ENCODE results near the gene NCAN.

NCAN gene

GRCh38 chr19:19179548-19180441 lies 32.0 kb upstream of the NCAN start:
- no peaks in the 10 kb centered on the region for H3K27me3 ChIP-seq (ENCODE audit: control insufficient read depth, insufficient read depth, low read length)
- no peak overlapping the region for H3K9ac ChIP-seq (ENCODE audit: low read depth, low read length)
- no peaks in the 10 kb centered on the region for H3K4me1 ChIP-seq (ENCODE audit: control insufficient read depth, insufficient read depth, low read length)
- H3K4me2 ChIP-seq (ENCODE audit: low read length) = no peak overlapping the region
- no peak overlapping the region for H3K4me3 ChIP-seq (ENCODE audit: low read length)
- no peaks in the 10 kb centered on the region for H3K9me3 ChIP-seq (replicated peaks; ENCODE audit: low read length)
- peaks cover 18% of the 10 kb centered on the region for H3K36me3 ChIP-seq (ENCODE audit: insufficient read depth, low read length)

DNA sequence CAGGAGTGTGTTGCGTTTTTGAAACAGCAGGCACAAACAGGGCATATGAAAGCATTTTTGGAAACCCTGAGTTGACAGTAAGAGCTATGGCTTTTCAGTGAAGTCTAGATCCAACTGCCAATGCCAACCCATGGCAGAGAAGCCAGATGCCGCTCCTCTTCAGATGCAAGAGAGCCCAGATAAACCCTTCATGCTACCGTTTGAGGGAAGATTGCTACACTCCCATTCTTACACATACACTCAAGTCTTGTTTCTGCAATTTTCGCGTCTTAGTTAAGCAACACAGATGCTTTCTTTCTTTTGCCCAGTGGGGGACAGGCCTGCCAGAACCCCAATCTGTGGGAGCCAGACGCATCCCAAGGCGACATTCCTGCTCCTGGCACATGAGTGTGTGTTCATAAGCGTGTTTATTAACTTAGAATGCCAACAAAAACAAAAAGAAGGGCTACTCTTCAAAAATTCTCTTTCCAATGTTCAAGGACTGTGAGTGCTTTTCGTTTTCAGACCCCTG lies 30.2 kb upstream of the NCAN start:
- Histone ChIP-seq H3K36me3 (ENCODE audit: insufficient read depth, low read length) (peaks cover 27% of the 10 kb centered on the region), H3K9ac (ENCODE audit: low read depth, low read length) (no peak overlapping the region), H3K4me2 (ENCODE audit: low read length) (no peak overlapping the region), H3K4me1 (ENCODE audit: control insufficient read depth, insufficient read depth, low read length) (no peaks in the 10 kb centered on the region), H3K27me3 (ENCODE audit: control insufficient read depth, insufficient read depth, low read length) (no peaks in the 10 kb centered on the region), H3K4me3 (ENCODE audit: low read length) (no peak overlapping the region), H3K9me3 (replicated peaks; ENCODE audit: low read length) (no peaks in the 10 kb centered on the region)

DNA sequence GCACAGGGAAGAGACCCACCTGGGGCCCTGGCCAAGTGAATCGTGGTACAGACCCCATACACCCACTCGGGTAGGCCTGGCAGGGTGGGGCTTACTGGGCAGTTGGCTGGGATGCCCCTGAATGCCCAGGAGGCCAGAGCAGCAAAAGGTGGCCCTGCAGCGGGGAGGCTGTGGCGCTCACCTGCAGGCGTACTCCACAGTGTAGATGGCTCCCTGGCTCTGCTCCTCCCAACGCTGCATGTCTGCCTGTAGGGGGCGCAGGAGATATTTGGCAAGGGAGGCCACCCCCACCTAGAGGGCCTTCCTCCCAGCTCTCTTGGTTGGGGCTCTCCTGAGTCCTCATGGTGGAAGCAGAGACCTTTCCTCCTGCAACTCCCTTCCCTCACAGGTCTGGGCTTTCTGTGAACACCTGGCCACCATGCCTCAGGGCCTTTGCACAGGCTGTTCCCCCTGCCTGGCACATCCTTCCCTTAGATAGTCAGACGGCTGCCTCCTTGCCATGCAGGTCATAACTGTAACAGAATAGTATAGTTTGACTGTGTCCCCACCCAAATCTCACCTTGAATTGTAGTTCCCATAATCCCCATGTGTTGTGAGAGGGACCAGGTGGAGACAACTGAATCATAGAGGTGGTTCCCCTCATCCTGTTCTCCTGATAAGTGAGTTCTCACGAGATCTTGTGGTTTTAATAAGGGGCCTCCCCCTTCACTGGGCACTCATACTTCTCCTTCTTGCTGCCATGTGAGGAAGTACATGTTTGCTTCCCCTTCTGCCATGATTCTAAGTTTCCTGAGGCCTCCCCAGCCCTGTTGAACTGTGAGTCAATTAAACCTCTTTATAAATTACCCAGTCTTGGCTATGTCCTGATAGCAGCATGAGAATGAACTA lies 25.7 kb upstream of the NCAN start:
- H3K27me3 ChIP-seq (ENCODE audit: control insufficient read depth, insufficient read depth, low read length) = no peaks in the 10 kb centered on the region
- no peak overlapping the region for H3K4me3 ChIP-seq (ENCODE audit: low read length)
- H3K9me3 ChIP-seq (replicated peaks; ENCODE audit: low read length) = no peaks in the 10 kb centered on the region
- H3K4me1 ChIP-seq (ENCODE audit: control insufficient read depth, insufficient read depth, low read length) = peaks cover 11% of the 10 kb centered on the region
- no peak overlapping the region for H3K4me2 ChIP-seq (ENCODE audit: low read length)
- peaks cover 25% of the 10 kb centered on the region for H3K36me3 ChIP-seq (ENCODE audit: insufficient read depth, low read length)
- no peak overlapping the region for H3K9ac ChIP-seq (ENCODE audit: low read depth, low read length)

GRCh38 chr19:19186742-19187141 lies 25.0 kb upstream of the NCAN start:
- H3K4me2 ChIP-seq (ENCODE audit: low read length) = no peak overlapping the region
- peaks cover 19% of the 10 kb centered on the region for H3K36me3 ChIP-seq (ENCODE audit: insufficient read depth, low read length)
- no peak overlapping the region for H3K4me3 ChIP-seq (ENCODE audit: low read length)
- H3K9ac ChIP-seq (ENCODE audit: low read depth, low read length) = no peak overlapping the region
- H3K27me3 ChIP-seq (ENCODE audit: control insufficient read depth, insufficient read depth, low read length) = no peaks in the 10 kb centered on the region
- H3K9me3 ChIP-seq (replicated peaks; ENCODE audit: low read length) = no peaks in the 10 kb centered on the region
- H3K4me1 ChIP-seq (ENCODE audit: control insufficient read depth, insufficient read depth, low read length) = peaks cover 12% of the 10 kb centered on the region

GRCh38 chr19:19191768-19192077 lies 20.0 kb upstream of the NCAN start:
- Histone ChIP-seq H3K27me3 (ENCODE audit: control insufficient read depth, insufficient read depth, low read length) (no peaks in the 10 kb centered on the region), H3K4me2 (ENCODE audit: low read length) (peak overlapping the region; percentile 99), H3K9ac (ENCODE audit: low read depth, low read length) (peak overlapping the region; percentile 99), H3K36me3 (ENCODE audit: insufficient read depth, low read length) (peaks cover 8% of the 10 kb centered on the region), H3K4me3 (ENCODE audit: low read length) (peak overlapping the region; percentile 97), H3K9me3 (replicated peaks; ENCODE audit: low read length) (no peaks in the 10 kb centered on the region), H3K4me1 (ENCODE audit: control insufficient read depth, insufficient read depth, low read length) (peaks cover 27% of the 10 kb centered on the region)

- H3K27me3 ChIP-seq (ENCODE audit: control insufficient read depth, insufficient read depth, low read length) = no peaks in the 10 kb centered on the region
- peak within 1 kb of the TSS; percentile 99 for H3K9ac ChIP-seq (ENCODE audit: low read depth, low read length)
- H3K4me1 ChIP-seq (ENCODE audit: control insufficient read depth, insufficient read depth, low read length) = peaks cover 27% of the 10 kb centered on the region
- H3K36me3 ChIP-seq (ENCODE audit: insufficient read depth, low read length) = peaks cover 13% of the 10 kb centered on the region
- H3K4me3 ChIP-seq (ENCODE audit: low read length) = peak within 1 kb of the TSS; percentile 97
- H3K4me2 ChIP-seq (ENCODE audit: low read length) = peak within 1 kb of the TSS; percentile 99
- no peaks in the 10 kb centered on the region for H3K9me3 ChIP-seq (replicated peaks; ENCODE audit: low read length)
Measured at GRCh38 chr19:19192078-19192882, 19.5 kb upstream of the NCAN start, which contains the start of the genes BORCS8 and RFXANK. TSS of gene BORCS8 (minus strand) at chr19:19192152. CDS start at chr19:19192117, 35 bp downstream. TSS of gene RFXANK (plus strand) at chr19:19192258. CDS start at chr19:19193947, 1,689 bp downstream.

DNA sequence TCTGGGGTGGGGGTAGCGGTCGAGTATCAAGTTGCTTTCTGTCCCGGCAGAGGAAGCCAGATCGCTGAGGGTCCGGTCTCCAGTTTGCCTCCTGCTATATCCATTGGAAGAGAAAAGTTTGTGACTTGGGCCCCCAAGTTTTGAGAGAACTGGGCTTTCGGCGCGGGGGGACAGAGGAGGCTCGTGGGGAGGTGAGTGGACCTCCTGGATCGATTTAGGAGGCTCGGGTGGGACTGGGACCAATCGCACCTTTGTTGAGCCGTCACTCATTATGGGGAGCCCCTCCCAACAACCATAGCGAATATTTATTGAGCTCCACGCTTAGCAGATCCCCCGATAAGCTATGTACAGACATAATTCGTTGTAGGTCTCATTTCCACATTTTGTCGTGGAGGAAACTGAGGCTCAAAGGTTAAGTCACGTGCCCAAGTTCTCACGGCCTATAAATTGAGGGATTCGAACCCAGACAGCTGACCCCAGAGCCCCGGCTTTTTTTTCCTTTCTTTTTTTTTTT lies 18.8 kb upstream of the NCAN start:
- Histone ChIP-seq H3K4me2 (ENCODE audit: low read length) (peak overlapping the region; percentile 92), H3K4me3 (ENCODE audit: low read length) (peak overlapping the region; percentile 84), H3K27me3 (ENCODE audit: control insufficient read depth, insufficient read depth, low read length) (no peaks in the 10 kb centered on the region), H3K9ac (ENCODE audit: low read depth, low read length) (peak overlapping the region; percentile 90), H3K4me1 (ENCODE audit: control insufficient read depth, insufficient read depth, low read length) (peaks cover 27% of the 10 kb centered on the region), H3K36me3 (ENCODE audit: insufficient read depth, low read length) (peaks cover 14% of the 10 kb centered on the region), H3K9me3 (replicated peaks; ENCODE audit: low read length) (no peaks in the 10 kb centered on the region)

- peaks cover 24% of the 10 kb centered on the region for H3K36me3 ChIP-seq (ENCODE audit: insufficient read depth, low read length)
- H3K4me3 ChIP-seq (ENCODE audit: low read length) = peak overlapping the region; percentile 84
- peaks cover 27% of the 10 kb centered on the region for H3K4me1 ChIP-seq (ENCODE audit: control insufficient read depth, insufficient read depth, low read length)
- H3K27me3 ChIP-seq (ENCODE audit: control insufficient read depth, insufficient read depth, low read length) = no peaks in the 10 kb centered on the region
- H3K4me2 ChIP-seq (ENCODE audit: low read length) = peak overlapping the region; percentile 92
- H3K9me3 ChIP-seq (replicated peaks; ENCODE audit: low read length) = no peaks in the 10 kb centered on the region
- H3K9ac ChIP-seq (ENCODE audit: low read depth, low read length) = peak overlapping the region; percentile 90
Measured at GRCh38 chr19:19193926-19194325, 17.8 kb upstream of the NCAN start.

GRCh38 chr19:19201697-19202630 lies 9.8 kb upstream of the NCAN start:
- Histone ChIP-seq H3K4me2 (ENCODE audit: low read length) (peak overlapping the region; percentile 99), H3K27me3 (ENCODE audit: control insufficient read depth, insufficient read depth, low read length) (peaks cover 6% of the 10 kb centered on the region), H3K4me1 (ENCODE audit: control insufficient read depth, insufficient read depth, low read length) (peaks cover 16% of the 10 kb centered on the region), H3K9me3 (replicated peaks; ENCODE audit: low read length) (no peaks in the 10 kb centered on the region), H3K4me3 (ENCODE audit: low read length) (peak overlapping the region; percentile 83), H3K36me3 (ENCODE audit: insufficient read depth, low read length) (peaks cover 35% of the 10 kb centered on the region), H3K9ac (ENCODE audit: low read depth, low read length) (peak overlapping the region; percentile 87)

- H3K4me2 ChIP-seq (ENCODE audit: low read length) = peak overlapping the region; percentile 99
- peak overlapping the region; percentile 87 for H3K9ac ChIP-seq (ENCODE audit: low read depth, low read length)
- H3K36me3 ChIP-seq (ENCODE audit: insufficient read depth, low read length) = peaks cover 31% of the 10 kb centered on the region
- no peaks in the 10 kb centered on the region for H3K9me3 ChIP-seq (replicated peaks; ENCODE audit: low read length)
- peaks cover 16% of the 10 kb centered on the region for H3K4me1 ChIP-seq (ENCODE audit: control insufficient read depth, insufficient read depth, low read length)
- peaks cover 6% of the 10 kb centered on the region for H3K27me3 ChIP-seq (ENCODE audit: control insufficient read depth, insufficient read depth, low read length)
- H3K4me3 ChIP-seq (ENCODE audit: low read length) = peak overlapping the region; percentile 83
Measured at GRCh38 chr19:19202707-19203011, 9.1 kb upstream of the NCAN start.
